HFF-Myc (cell line): Measurements from ENCODE around the gene C15orf39.

Experiments
- DNase-seq: peaks from one replicate; pipeline ENCODE4 v3.0.0-alpha.2; 2011; ENCODE audit warnings: low read depth; ENCODE audit errors: extremely low read depth
- H3K4me3 ChIP-seq: replicated peaks from 2 replicates; pipeline ENCODE4 v1.5.1; 2011; ENCODE audit warnings: low read depth, mild to moderate bottlenecking, control low read depth, low read length
- CTCF ChIP-seq: IDR thresholded peaks from 2 replicates; pipeline ENCODE4 v1.5.1; 2012; ENCODE audit warnings: mild to moderate bottlenecking, low read depth, low read length, control low read depth; ENCODE audit errors: missing control alignments

The C15orf39 gene

GRCh38 chr15:75181780-75182179 is 19.9 kb upstream of the C15orf39 start:
- H3K4me3 ChIP-seq, result no peak overlapping the region
- DNase-seq, result no peak
- no peak for TF ChIP-seq CTCF

- no peak overlapping the region for H3K4me3 ChIP-seq
- DNase-seq, result no peak
- TF ChIP-seq CTCF, result no peak
Observed at GRCh38 chr15:75182187-75183131, 19.2 kb upstream of the C15orf39 start.

GRCh38 chr15:75185271-75186029 is 16.2 kb upstream of the C15orf39 start:
- no peak for TF ChIP-seq CTCF
- DNase-seq, result no peak
- H3K4me3 ChIP-seq, result no peak overlapping the region

DNA sequence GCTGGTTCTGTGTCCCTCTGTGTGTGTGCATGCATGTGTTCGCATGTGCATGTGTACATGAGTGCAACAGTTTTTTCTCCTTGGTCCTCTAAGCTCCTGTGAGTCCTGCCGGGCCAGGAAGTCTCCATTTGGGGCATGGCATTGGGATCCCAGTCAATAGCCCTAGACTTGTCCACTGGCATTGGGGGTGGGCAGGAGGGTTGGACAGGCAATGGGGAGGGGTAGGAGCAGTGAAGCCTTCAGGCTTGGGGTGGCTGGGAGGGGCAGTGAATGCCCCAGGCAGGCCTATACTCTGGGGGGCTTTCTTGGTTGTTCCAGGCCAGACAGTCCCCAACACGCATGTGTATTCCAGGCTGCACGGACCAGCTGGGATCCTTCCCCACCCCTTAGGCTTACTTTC is 15.6 kb upstream of the C15orf39 start:
- no peak for TF ChIP-seq CTCF
- no peak for DNase-seq
- H3K4me3 ChIP-seq, result no peak overlapping the region

GRCh38 chr15:75188499-75188898 is 13.2 kb upstream of the C15orf39 start:
- DNase-seq, result no peak
- TF ChIP-seq CTCF, result no peak
- H3K4me3 ChIP-seq, result no peak overlapping the region

DNA sequence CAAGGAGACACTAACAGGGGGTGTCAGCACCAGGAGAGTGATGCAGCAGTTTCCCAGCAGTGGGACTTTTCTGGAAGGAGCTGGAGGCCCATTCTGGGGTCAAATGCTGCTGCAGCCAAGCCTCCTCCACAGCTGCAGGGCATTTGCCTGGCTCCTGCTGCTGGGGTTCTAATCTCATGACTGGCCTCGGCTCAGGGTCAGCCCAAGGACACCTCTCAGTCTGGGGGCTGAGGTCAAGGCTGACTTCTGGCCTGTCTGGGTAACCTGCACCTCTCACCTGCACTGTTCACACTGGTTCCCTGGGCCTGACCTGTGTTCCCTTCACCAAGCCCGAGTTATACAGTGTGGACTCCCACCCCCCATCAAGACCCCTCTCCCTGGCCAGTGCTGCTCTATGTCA is 10.4 kb upstream of the C15orf39 start:
- TF ChIP-seq CTCF, result no peak
- no peak for DNase-seq
- no peak overlapping the region for H3K4me3 ChIP-seq
